Hepatocyte (in vitro differentiated cells): ENCODE measurements around the gene CFAP58. TPM values are rescaled to one million over a fixed set of nuclear protein-coding genes. Genes with fewer than 3 reads are reported as not detected.

Experiments
- DNase-seq: peaks from one replicate; pipeline ENCODE4 v3.0.0-alpha.2; 2016; ENCODE audit warnings: low spot score
- H2AFZ ChIP-seq: fragments of 200-600 bp; sonication (generic); 2 replicates; pipeline ENCODE4 v1.6.0; 2016; ENCODE audit warnings: antibody characterized with exemption, mild to moderate bottlenecking
- H3K27ac ChIP-seq: fragments of 200-600 bp; sonication (generic); 2 replicates; pipeline ENCODE4 v1.5.1; 2016; ENCODE audit warnings: mild to moderate bottlenecking
- H3K27me3 ChIP-seq: fragments of 200-600 bp; sonication (generic); 2 replicates; pipeline ENCODE4 v1.6.1; 2016
- H3K36me3 ChIP-seq: fragments of 200-600 bp; sonication (generic); replicated peaks from 2 replicates; pipeline ENCODE4 v1.5.1; 2016; ENCODE audit warnings: low read depth; ENCODE audit not compliant: insufficient read depth
- H3K4me1 ChIP-seq: fragments of 200-600 bp; sonication (generic); 2 replicates; pipeline ENCODE4 v1.5.1; 2016; ENCODE audit warnings: mild to moderate bottlenecking, moderate library complexity; ENCODE audit not compliant: insufficient read depth
- H3K4me2 ChIP-seq: fragments of 200-600 bp; sonication (generic); 2 replicates; pipeline ENCODE4 v1.6.0; 2016
- H3K4me3 ChIP-seq: fragments of 200-600 bp; sonication (generic); 2 replicates; pipeline ENCODE4 v1.5.1; 2016; ENCODE audit warnings: mild to moderate bottlenecking
- H3K79me2 ChIP-seq: fragments of 200-600 bp; sonication (generic); 2 replicates; pipeline ENCODE4 v1.6.0; 2017; ENCODE audit warnings: mild to moderate bottlenecking
- H3K9me2 ChIP-seq: fragments of 200-600 bp; sonication (generic); replicated peaks from 2 replicates; pipeline ENCODE4 v1.6.0; 2017; ENCODE audit warnings: mild to moderate bottlenecking; ENCODE audit not compliant: insufficient read depth
- H3K9me3 ChIP-seq: fragments of 200-600 bp; sonication (generic); 2 replicates; pipeline ENCODE4 v1.5.1; 2016; ENCODE audit warnings: low read depth, mild to moderate bottlenecking
- H4K20me1 ChIP-seq: fragments of 200-600 bp; sonication (generic); 2 replicates; pipeline ENCODE4 v1.6.0; 2016; ENCODE audit warnings: mild to moderate bottlenecking; ENCODE audit not compliant: insufficient read depth, poor library complexity, severe bottlenecking
- CTCF ChIP-seq: fragments of 200-600 bp; sonication (generic); IDR thresholded peaks from 2 replicates; pipeline ENCODE4 v1.5.1; 2016; ENCODE audit warnings: antibody characterized with exemption, mild to moderate bottlenecking; ENCODE audit not compliant: poor library complexity
- EZH2 ChIP-seq: fragments of 200-600 bp; sonication (generic); IDR thresholded peaks from 2 replicates; pipeline ENCODE4 v1.6.1; 2016; ENCODE audit warnings: antibody characterized with exemption, mild to moderate bottlenecking, borderline replicate concordance
- EZH2phosphoT487 ChIP-seq: fragments of 200-600 bp; sonication (generic); IDR thresholded peaks from one replicate; pipeline ENCODE4 v1.6.1; 2018; ENCODE audit warnings: antibody characterized with exemption, mild to moderate bottlenecking, low read depth, moderate library complexity; ENCODE audit not compliant: unreplicated experiment, severe bottlenecking
- WGBS: methylation state at CpG from one replicate; pipeline ENCODE4 v1.1.6; 2016; ENCODE audit warnings: low lambda C conversion rate; ENCODE audit errors: missing lambda C conversion rate; 5-methylcytosine and 5-hydroxymethylcytosine counted together
- polyA plus RNA-seq: library from polyadenylated mRNA; unstranded; fragments of >200 nt; fragmentation: Nextera tagmentation; extraction: Ambion mirVana; gene quantifications from 2 replicates; pipeline ENCODE4 v1.2.1, GENCODE V29; 2016
- total RNA-seq: library from RNA; depleted of rRNA; stranded (reverse); fragments of >200 nt; gene quantifications from 2 replicates; pipeline ENCODE4 v1.2.3, GENCODE V29; 2014

The CFAP58 gene
- total and polyA plus RNA-seq, 2 experiments from 2014 or later, result 0.17 TPM; not detected in 1

- 96% methylated on average over 1 of the region's 1 CpG for WGBS
- no peaks in the 10 kb centered on the region for H3K9me2 ChIP-seq
- no peaks in the 10 kb centered on the region for H3K79me2 ChIP-seq
- H2AFZ ChIP-seq, result no peak overlapping the region
- no peak for TF ChIP-seq EZH2phosphoT487
- TF ChIP-seq CTCF, result no peak
- no peak for TF ChIP-seq EZH2
- peaks cover 10% of the 10 kb centered on the region for H3K27me3 ChIP-seq
- H3K9me3 ChIP-seq, result no peaks in the 10 kb centered on the region
- no peak overlapping the region for H3K4me3 ChIP-seq
- H3K27ac ChIP-seq, result no peak overlapping the region
- no peaks in the 10 kb centered on the region for H4K20me1 ChIP-seq
- H3K4me2 ChIP-seq, result no peak overlapping the region
- H3K36me3 ChIP-seq, result no peaks in the 10 kb centered on the region
- H3K4me1 ChIP-seq, result no peaks in the 10 kb centered on the region
- no peak for DNase-seq
These were observed 1.7 kb upstream of the CFAP58 start for GRCh38 chr10:104351919-104352318.

- Histone ChIP-seq H2AFZ (no peak overlapping the region), H3K4me2 (no peak overlapping the region), H3K4me3 (no peak overlapping the region), H3K27me3 (peaks cover 10% of the 10 kb centered on the region), H4K20me1 (no peaks in the 10 kb centered on the region), H3K4me1 (no peaks in the 10 kb centered on the region), H3K79me2 (no peaks in the 10 kb centered on the region), H3K27ac (no peak overlapping the region), H3K36me3 (no peaks in the 10 kb centered on the region), H3K9me2 (no peaks in the 10 kb centered on the region), H3K9me3 (no peaks in the 10 kb centered on the region)
- TF ChIP-seq CTCF (no peak), EZH2 (no peak), EZH2phosphoT487 (no peak)
- 82% methylated on average over 2 of the region's 2 CpGs for WGBS
- DNase-seq, result no peak
These were observed 6.2 kb downstream of the CFAP58 start for GRCh38 chr10:104359811-104360210.

- peaks cover 7% of the 10 kb centered on the region for H3K9me3 ChIP-seq
- WGBS, result 64% methylated on average over 8 of the region's 8 CpGs
- no peaks in the 10 kb centered on the region for H3K9me2 ChIP-seq
- H4K20me1 ChIP-seq, result no peaks in the 10 kb centered on the region
- no peaks in the 10 kb centered on the region for H3K36me3 ChIP-seq
- TF ChIP-seq EZH2, result no peak
- TF ChIP-seq CTCF, result no peak
- TF ChIP-seq EZH2phosphoT487, result no peak
- no peaks in the 10 kb centered on the region for H3K4me1 ChIP-seq
- H2AFZ ChIP-seq, result no peak overlapping the region
- DNase-seq, result no peak
- no peak overlapping the region for H3K27ac ChIP-seq
- no peaks in the 10 kb centered on the region for H3K79me2 ChIP-seq
- no peaks in the 10 kb centered on the region for H3K27me3 ChIP-seq
- no peak overlapping the region for H3K4me3 ChIP-seq
- H3K4me2 ChIP-seq, result no peak overlapping the region
These were observed 14.3 kb downstream of the CFAP58 start for GRCh38 chr10:104367904-104368303.

GRCh38 chr10:104368381-104368780 is 14.7 kb downstream of the CFAP58 start:
- Histone ChIP-seq H3K4me3 (no peak overlapping the region), H3K27ac (no peak overlapping the region), H3K36me3 (no peaks in the 10 kb centered on the region), H4K20me1 (no peaks in the 10 kb centered on the region), H3K9me2 (no peaks in the 10 kb centered on the region), H2AFZ (no peak overlapping the region), H3K27me3 (no peaks in the 10 kb centered on the region), H3K4me2 (no peak overlapping the region), H3K79me2 (no peaks in the 10 kb centered on the region), H3K4me1 (no peaks in the 10 kb centered on the region), H3K9me3 (peaks cover 7% of the 10 kb centered on the region)
- TF ChIP-seq EZH2phosphoT487 (no peak), EZH2 (no peak), CTCF (no peak)
- DNase-seq, result no peak
- 51% methylated on average over 2 of the region's 2 CpGs for WGBS
